ENCODE measurements around the gene DISC1. TPM values are rescaled to one million over a fixed set of nuclear protein-coding genes. Genes with fewer than 3 reads are reported as not detected.

Gene DISC1
- polyA plus RNA-seq, 1 of the 3 experiments (the other 2 are of a cell fraction), result 1.7 TPM

DNA sequence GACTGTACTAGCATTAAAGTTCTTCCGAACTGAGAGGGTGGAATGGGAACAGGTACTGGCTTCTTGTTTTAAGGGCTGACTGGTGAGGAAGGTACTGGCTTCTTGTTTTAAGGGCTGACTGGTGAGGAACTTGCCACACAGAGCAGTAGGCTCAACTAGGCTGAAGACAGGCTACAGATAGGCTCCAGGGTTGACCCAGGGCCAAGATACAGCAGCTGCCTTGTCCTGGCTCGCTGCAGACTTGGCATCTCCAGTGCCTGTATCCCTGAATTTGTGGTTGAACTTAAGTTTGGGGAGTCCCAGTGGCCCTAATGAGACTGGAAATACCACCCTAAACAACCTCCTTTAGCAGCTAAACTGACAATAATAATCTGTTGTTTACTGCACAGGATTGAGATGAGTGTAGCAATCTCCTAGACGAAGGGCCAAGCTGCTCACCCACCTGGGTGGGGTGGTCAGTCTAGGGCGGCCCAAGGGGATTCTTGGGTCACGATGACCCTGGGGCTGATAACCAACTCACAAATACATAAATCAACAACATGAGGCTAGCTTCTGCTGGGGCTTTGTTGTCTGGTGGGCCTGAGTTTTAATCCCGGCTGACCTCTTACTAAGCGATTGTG is 227.1 kb downstream of the DISC1 start:
- H3K9me3 ChIP-seq, result no peaks in the 10 kb centered on the region
- no peak for DNase-seq
- ChIA-PET CTCF (interaction anchor here (7.3 kb wide), 1 partner anchor 13 kb away, joined by 43 read pairs; no protein-coding TSS in a partner anchor), POLR2A (no interaction called here)
- H3K9ac ChIP-seq, result no peak overlapping the region
- no peaks in the 10 kb centered on the region for H3K36me3 ChIP-seq (replicated peaks in 1 of 2; ENCODE audit: control insufficient read depth in 1 of 2, insufficient read depth in 2 of 2, low read length in 1 of 2)
- 97% methylated on average over 7 of the region's 7 CpGs for WGBS (ENCODE audit: low lambda C conversion rate)
- no peaks in the 10 kb centered on the region for H4K20me1 ChIP-seq (ENCODE audit: insufficient read depth)
- H3K79me2 ChIP-seq (ENCODE audit: insufficient read depth), result no peaks in the 10 kb centered on the region
- no peak overlapping the region for H3K4me3 ChIP-seq (ENCODE audit: low read depth in 2 of 2, low read length in 1 of 2)
- TF ChIP-seq MAX (IDR thresholded peaks at IDR 0.05; ENCODE audit: low read depth), result no peak
- no peak for TF ChIP-seq FOXJ3 (CRISPR knock-in tag; IDR thresholded peaks at IDR 0.05)
- no peaks in the 10 kb centered on the region for H3F3A ChIP-seq (replicated peaks; ENCODE audit: insufficient read depth)
- H3K27me3 ChIP-seq (ENCODE audit: insufficient read depth), result no peaks in the 10 kb centered on the region
- H3K4me1 ChIP-seq (ENCODE audit: control insufficient read depth in 1 of 2, insufficient read depth in 2 of 2, low read depth in 1 of 2, low read length in 1 of 2), result peaks cover 0 to 2% of the 10 kb centered on the region in 2 experiments; a peak in 1 of 4 replicates
- H2AFZ ChIP-seq (ENCODE audit: low read depth), result no peak overlapping the region
- H3K9me2 ChIP-seq, result no peaks in the 10 kb centered on the region
- H3K4me2 ChIP-seq, result no peak overlapping the region
- no peak overlapping the region for H3K27ac ChIP-seq (ENCODE audit: low read depth in 2 of 2, low read length in 1 of 2)

- no peaks in the 10 kb centered on the region for H3K4me1 ChIP-seq (ENCODE audit: control insufficient read depth in 1 of 2, insufficient read depth in 2 of 2, low read depth in 1 of 2, low read length in 1 of 2)
- WGBS (ENCODE audit: low lambda C conversion rate), result 64% methylated on average over 1 of the region's 1 CpG
- no peak overlapping the region for H3K4me2 ChIP-seq
- H3K79me2 ChIP-seq (ENCODE audit: insufficient read depth), result no peaks in the 10 kb centered on the region
- H4K20me1 ChIP-seq (ENCODE audit: insufficient read depth), result no peaks in the 10 kb centered on the region
- ChIA-PET CTCF (interaction anchor here (7.3 kb wide), 1 partner anchor 12 kb away, joined by 43 read pairs; no protein-coding TSS in a partner anchor), POLR2A (no interaction called here)
- H3K9me2 ChIP-seq, result no peaks in the 10 kb centered on the region
- H3K27me3 ChIP-seq (ENCODE audit: insufficient read depth), result no peaks in the 10 kb centered on the region
- no peaks in the 10 kb centered on the region for H3K9me3 ChIP-seq
- H3F3A ChIP-seq (replicated peaks; ENCODE audit: insufficient read depth), result no peaks in the 10 kb centered on the region
- no peak overlapping the region for H3K9ac ChIP-seq
- no peak overlapping the region for H2AFZ ChIP-seq (ENCODE audit: low read depth)
- TF ChIP-seq SIN3A (IDR thresholded peaks at IDR 0.05; ENCODE audit: borderline replicate concordance, low read depth, low read length) (no peak), SMC3 (IDR thresholded peaks at IDR 0.05; ENCODE audit: low read depth, low read length) (no peak), RFX5 (IDR thresholded peaks at IDR 0.05; ENCODE audit: low read length) (no peak), ELF1 (IDR thresholded peaks at IDR 0.05) (no peak), NFIC (IDR thresholded peaks at IDR 0.05; ENCODE audit: borderline replicate concordance) (no peak), JUND (IDR thresholded peaks at IDR 0.05) (no peak), POLR2AphosphoS5 (IDR thresholded peaks at IDR 0.05; ENCODE audit: low read depth, low read length) (no peak), MEF2A (IDR thresholded peaks at IDR 0.05; ENCODE audit: borderline replicate concordance, low read depth) (no peak), EZH2phosphoT487 (IDR thresholded peaks at IDR 0.05; ENCODE audit: borderline replicate concordance, low read depth) (no peak), USF2 (IDR thresholded peaks at IDR 0.05; ENCODE audit: borderline replicate concordance, low read depth, low read length) (no peak)
- TF ChIP-seq, protein P1, sequence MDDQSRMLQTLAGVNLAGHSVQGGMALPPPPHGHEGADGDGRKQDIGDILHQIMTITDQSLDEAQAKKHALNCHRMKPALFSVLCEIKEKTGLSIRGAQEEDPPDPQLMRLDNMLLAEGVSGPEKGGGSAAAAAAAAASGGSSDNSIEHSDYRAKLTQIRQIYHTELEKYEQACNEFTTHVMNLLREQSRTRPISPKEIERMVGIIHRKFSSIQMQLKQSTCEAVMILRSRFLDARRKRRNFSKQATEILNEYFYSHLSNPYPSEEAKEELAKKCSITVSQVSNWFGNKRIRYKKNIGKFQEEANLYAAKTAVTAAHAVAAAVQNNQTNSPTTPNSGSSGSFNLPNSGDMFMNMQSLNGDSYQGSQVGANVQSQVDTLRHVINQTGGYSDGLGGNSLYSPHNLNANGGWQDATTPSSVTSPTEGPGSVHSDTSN (IDR thresholded peaks at IDR 0.05), result no peak
- TF ChIP-seq, protein P2, sequence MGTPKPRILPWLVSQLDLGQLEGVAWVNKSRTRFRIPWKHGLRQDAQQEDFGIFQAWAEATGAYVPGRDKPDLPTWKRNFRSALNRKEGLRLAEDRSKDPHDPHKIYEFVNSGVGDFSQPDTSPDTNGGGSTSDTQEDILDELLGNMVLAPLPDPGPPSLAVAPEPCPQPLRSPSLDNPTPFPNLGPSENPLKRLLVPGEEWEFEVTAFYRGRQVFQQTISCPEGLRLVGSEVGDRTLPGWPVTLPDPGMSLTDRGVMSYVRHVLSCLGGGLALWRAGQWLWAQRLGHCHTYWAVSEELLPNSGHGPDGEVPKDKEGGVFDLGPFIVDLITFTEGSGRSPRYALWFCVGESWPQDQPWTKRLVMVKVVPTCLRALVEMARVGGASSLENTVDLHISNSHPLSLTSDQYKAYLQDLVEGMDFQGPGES (IDR thresholded peaks at IDR 0.05; ENCODE audit: low read depth, low read length), result no peak
- no peak overlapping the region for H3K4me3 ChIP-seq (ENCODE audit: low read depth in 2 of 2, low read length in 1 of 2)
- no peak overlapping the region for H3K27ac ChIP-seq (ENCODE audit: low read depth in 2 of 2, low read length in 1 of 2)
- DNase-seq, result no peak
- no peaks in the 10 kb centered on the region for H3K36me3 ChIP-seq (replicated peaks in 1 of 2; ENCODE audit: control insufficient read depth in 1 of 2, insufficient read depth in 2 of 2, low read length in 1 of 2)
Measured at GRCh38 chr1:231855361-231855760, 228.8 kb downstream of the DISC1 start.

Data from SK-N-SH (cell line).